Muscle layer of duodenum (tissue), 2 donors: Measurements from ENCODE around the gene NBPF10.
"Not testable (repeated sequence)": the region's sequence is repeated elsewhere in the genome, so short reads cannot be mapped to it uniquely, and the experiment has no call there.

Source experiments
- H3K27ac ChIP-seq: one replicate; pipeline ENCODE4 v1.7.0; 2013; ENCODE audit warnings: mild to moderate bottlenecking, low read length
- H3K27me3 ChIP-seq: one replicate; pipeline ENCODE4 v1.7.0; 2013; ENCODE audit warnings: low read depth, mild to moderate bottlenecking, control low read depth, low read length
- H3K36me3 ChIP-seq, 2 donors: one replicate each; pipeline ENCODE4 v1.7.0; 2013; ENCODE audit warnings: low read length in 2 of 2, control low read depth in 1 of 2, mild to moderate bottlenecking in 1 of 2; ENCODE audit not compliant: insufficient read depth in 2 of 2, control insufficient read depth in 1 of 2
- H3K4me1 ChIP-seq, 2 donors: one replicate each; pipeline ENCODE4 v1.7.0; 2013; ENCODE audit warnings: low read length in 2 of 2, mild to moderate bottlenecking in 2 of 2, control low read depth in 1 of 2, moderate library complexity in 1 of 2; ENCODE audit not compliant: insufficient read depth in 2 of 2, control insufficient read depth in 1 of 2
- H3K4me3 ChIP-seq, 2 donors: one replicate each; pipeline ENCODE4 v1.7.0; 2013; ENCODE audit warnings: low read length in 2 of 2, low read depth in 1 of 2, mild to moderate bottlenecking in 1 of 2
- H3K9me3 ChIP-seq, 2 donors: one replicate each; pipeline ENCODE4 v1.7.0; 2013; ENCODE audit warnings: low read length in 2 of 2, control low read depth in 1 of 2, mild to moderate bottlenecking in 1 of 2; ENCODE audit not compliant: control insufficient read depth in 1 of 2
- donor health status: healthy.

Gene NBPF10, protein sequence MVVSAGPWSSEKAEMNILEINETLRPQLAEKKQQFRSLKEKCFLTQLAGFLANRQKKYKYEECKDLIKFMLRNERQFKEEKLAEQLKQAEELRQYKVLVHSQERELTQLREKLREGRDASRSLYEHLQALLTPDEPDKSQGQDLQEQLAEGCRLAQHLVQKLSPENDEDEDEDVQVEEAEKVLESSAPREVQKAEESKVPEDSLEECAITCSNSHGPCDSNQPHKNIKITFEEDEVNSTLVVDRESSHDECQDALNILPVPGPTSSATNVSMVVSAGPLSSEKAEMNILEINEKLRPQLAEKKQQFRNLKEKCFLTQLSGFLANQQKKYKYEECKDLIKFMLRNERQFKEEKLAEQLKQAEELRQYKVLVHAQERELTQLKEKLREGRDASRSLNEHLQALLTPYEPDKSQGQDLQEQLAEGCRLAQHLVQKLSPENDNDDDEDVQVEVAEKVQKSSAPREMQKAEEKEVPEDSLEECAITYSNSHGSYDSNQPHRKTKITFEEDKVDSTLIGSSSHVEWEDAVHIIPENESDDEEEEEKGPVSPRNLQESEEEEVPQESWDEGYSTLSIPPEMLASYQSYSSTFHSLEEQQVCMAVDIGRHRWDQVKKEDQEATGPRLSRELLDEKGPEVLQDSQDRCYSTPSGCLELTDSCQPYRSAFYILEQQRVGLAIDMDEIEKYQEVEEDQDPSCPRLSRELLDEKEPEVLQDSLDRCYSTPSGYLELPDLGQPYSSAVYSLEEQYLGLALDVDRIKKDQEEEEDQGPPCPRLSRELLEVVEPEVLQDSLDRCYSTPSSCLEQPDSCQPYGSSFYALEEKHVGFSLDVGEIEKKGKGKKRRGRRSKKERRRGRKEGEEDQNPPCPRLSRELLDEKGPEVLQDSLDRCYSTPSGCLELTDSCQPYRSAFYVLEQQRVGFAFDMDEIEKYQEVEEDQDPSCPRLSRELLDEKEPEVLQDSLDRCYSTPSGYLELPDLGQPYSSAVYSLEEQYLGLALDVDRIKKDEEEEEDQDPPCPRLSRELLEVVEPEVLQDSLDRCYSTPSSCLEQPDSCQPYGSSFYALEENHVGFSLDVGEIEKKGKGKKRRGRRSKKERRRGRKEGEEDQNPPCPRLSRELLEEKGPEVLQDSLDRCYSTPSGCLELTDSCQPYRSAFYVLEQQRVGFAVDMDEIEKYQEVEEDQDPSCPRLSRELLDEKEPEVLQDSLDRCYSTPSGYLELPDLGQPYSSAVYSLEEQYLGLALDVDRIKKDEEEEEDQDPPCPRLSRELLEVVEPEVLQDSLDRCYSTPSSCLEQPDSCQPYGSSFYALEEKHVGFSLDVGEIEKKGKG (N-terminal part only)

DNA sequence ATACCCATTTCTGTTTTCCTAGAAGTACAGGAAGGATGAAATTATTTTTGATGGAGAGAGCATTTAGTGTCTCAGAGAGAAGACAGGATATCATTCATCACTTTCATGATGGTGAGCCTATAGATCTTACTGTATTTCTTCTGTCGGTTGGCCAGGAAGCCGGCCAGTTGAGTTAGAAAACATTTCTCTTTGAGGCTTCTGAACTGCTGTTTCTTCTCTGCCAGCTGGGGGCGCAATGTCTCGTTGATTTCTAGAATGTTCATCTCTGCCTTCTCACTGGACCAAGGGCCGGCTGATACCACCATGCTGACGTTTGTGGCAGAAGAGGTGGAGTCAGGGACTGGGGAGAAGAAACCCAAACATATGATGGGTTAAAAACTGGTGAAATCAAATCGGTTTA, at the start of gene NBPF10:
Gene NBPF10, minus strand, starts transcription at position 340 of the 400 bp plus-strand sequence. Its CDS starts 35 bp downstream, at position 305.
- not testable (repeated sequence) for H3K4me3 ChIP-seq, H3K36me3 ChIP-seq, H3K4me1 ChIP-seq, H3K9me3 ChIP-seq, H3K27me3 ChIP-seq, H3K27ac ChIP-seq

DNA sequence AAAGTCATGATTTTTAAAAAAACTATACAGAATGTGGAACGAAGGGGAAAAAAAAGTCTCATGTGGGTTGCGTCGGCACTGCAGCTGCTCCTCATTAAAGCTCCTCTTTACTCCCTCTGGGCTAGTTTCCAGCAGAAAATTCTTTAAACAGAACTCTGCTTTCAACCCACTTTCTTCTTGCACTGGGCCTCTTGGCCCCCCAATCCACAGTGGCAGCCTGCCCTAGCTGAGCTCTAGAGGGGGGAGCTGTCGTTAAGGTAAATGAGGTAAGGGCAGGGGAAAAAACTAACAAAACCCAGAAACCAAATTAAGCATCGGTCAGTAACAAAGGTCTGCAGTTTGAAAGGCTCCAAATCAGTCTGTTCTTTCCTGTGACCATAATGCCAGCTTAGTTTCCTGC, 29.9 kb upstream of the NBPF10 start:
- H3K27ac ChIP-seq, H3K36me3 ChIP-seq, H3K9me3 ChIP-seq, H3K4me1 ChIP-seq, H3K4me3 ChIP-seq, H3K27me3 ChIP-seq: not testable (repeated sequence)

DNA sequence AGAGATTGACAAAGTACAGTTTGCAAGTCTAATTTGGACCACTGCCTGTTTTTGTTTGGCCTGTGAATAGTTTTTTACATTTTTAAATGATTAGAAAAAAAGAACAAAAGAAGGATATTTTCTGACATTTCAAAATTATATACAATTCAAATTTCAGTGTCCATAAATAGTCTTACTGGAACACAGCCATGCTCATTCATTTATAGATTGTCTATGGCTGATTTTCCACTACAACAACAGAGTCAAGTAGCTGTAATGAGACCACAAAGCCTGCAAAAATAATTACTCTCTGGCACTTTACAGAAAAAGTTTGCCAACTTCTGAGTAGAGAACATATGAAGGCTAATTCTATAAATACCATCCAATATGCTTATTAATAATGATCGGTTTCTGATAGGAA, 23.1 kb upstream of the NBPF10 start:
- not testable (repeated sequence) for H3K9me3 ChIP-seq, H3K36me3 ChIP-seq, H3K27me3 ChIP-seq, H3K4me3 ChIP-seq, H3K4me1 ChIP-seq, H3K27ac ChIP-seq

DNA sequence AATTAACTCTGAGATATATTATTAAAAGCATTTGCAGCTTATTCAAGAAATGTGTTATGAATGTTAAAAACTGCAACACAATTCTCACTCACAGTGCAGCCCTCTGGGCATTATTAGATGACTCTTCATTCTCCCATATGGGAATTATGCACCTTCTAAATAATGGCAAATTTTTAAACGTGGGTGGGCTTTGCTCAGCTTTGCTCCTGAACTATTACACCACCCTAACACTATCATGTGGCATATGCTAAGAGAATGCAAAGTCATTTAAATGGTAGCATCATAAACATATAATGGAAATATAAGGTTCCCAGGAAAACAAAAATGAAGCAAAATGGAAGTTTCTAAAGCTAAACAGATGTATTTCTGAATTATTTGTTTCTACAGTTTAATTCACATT, 22.7 kb upstream of the NBPF10 start:
- not testable (repeated sequence) for H3K36me3 ChIP-seq, H3K4me1 ChIP-seq, H3K9me3 ChIP-seq, H3K27me3 ChIP-seq, H3K4me3 ChIP-seq, H3K27ac ChIP-seq
